ENCODE data around the gene VGLL3. TPM values are rescaled to one million over a fixed set of nuclear protein-coding genes. Genes with fewer than 3 reads are reported as not detected.

Gene VGLL3
- total and polyA plus RNA-seq, 2 experiments from 2014 or later: 1.4 to 7.3 TPM

DNA sequence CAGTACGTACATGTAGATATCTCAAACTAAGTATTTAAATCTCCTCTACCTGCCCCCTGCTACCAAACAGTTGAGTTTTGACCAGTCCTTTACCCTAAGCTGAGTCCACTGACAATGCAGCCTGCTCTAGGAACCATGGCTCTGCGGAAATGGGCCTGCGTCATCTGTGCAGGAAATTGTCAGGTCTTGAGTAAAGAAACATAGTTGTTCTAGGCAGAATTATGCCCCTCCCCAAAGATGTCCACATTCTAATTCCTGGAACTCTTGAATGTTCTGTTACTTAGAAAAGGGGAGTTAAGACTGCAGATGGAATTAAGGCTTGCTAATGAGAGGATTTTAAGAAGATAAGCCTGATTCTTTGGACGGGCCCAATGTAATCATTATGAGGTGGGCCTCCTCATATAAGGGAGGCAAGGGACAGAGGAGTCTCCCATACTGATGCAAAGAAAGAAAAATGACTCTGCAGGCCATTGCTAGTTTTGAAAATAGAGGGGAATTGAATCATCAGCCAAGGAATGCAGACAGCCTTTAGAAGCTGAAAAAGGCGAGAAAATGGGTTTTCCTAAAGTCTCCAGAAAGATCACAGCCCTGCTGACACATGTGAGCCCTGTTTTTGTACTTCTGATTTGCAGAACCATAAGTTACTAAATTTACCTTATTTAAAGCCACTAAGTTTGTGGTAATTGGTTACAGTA is 5.5 kb upstream of the VGLL3 start (continued):
- TF ChIP-seq, protein P1, sequence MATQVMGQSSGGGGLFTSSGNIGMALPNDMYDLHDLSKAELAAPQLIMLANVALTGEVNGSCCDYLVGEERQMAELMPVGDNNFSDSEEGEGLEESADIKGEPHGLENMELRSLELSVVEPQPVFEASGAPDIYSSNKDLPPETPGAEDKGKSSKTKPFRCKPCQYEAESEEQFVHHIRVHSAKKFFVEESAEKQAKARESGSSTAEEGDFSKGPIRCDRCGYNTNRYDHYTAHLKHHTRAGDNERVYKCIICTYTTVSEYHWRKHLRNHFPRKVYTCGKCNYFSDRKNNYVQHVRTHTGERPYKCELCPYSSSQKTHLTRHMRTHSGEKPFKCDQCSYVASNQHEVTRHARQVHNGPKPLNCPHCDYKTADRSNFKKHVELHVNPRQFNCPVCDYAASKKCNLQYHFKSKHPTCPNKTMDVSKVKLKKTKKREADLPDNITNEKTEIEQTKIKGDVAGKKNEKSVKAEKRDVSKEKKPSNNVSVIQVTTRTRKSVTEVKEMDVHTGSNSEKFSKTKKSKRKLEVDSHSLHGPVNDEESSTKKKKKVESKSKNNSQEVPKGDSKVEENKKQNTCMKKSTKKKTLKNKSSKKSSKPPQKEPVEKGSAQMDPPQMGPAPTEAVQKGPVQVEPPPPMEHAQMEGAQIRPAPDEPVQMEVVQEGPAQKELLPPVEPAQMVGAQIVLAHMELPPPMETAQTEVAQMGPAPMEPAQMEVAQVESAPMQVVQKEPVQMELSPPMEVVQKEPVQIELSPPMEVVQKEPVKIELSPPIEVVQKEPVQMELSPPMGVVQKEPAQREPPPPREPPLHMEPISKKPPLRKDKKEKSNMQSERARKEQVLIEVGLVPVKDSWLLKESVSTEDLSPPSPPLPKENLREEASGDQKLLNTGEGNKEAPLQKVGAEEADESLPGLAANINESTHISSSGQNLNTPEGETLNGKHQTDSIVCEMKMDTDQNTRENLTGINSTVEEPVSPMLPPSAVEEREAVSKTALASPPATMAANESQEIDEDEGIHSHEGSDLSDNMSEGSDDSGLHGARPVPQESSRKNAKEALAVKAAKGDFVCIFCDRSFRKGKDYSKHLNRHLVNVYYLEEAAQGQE (IDR thresholded peaks at IDR 0.05; ENCODE audit: unreplicated experiment): no peak
- TF ChIP-seq ZNF114 (CRISPR knock-in tag; IDR thresholded peaks at IDR 0.05): no peak
- no peak for TF ChIP-seq POLR2AphosphoS5 (IDR thresholded peaks at IDR 0.05; ENCODE audit: low read depth)
- TF ChIP-seq EZH2phosphoT487 (IDR thresholded peaks at IDR 0.05; ENCODE audit: unreplicated experiment): no peak
- TF ChIP-seq CREB1 (CRISPR knock-in tag; IDR thresholded peaks at IDR 0.05; ENCODE audit: low read depth): no peak
- TF ChIP-seq EZH2 (IDR thresholded peaks at IDR 0.05; ENCODE audit: low read depth, unreplicated experiment): no peak
- TF ChIP-seq ZNF331 (CRISPR knock-in tag; IDR thresholded peaks at IDR 0.05; ENCODE audit: low read depth): no peak
- TF ChIP-seq, protein P2, sequence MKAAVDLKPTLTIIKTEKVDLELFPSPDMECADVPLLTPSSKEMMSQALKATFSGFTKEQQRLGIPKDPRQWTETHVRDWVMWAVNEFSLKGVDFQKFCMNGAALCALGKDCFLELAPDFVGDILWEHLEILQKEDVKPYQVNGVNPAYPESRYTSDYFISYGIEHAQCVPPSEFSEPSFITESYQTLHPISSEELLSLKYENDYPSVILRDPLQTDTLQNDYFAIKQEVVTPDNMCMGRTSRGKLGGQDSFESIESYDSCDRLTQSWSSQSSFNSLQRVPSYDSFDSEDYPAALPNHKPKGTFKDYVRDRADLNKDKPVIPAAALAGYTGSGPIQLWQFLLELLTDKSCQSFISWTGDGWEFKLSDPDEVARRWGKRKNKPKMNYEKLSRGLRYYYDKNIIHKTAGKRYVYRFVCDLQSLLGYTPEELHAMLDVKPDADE (IDR thresholded peaks at IDR 0.05): no peak

DNA sequence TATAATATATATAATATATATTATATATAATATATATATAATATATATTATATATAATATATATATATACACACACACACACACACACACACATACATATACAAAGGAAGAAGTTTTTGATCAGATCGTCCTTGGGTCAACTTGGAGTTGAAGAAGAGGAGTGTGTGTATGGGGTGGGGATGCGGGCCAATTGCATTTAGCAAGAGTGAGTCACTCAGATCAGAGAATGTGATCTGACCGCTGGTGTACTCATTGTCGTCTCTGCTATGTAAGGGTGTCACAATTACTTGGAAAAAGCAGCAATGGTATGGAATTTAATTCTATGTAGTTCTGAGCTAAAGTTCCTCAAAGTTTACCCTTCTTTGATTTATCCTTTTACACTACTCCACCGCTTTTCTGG is 4.6 kb upstream of the VGLL3 start:
- Mint-ChIP-seq H3K4me1 (peaks cover 15% of the 10 kb centered on the region), H3K4me3 (no peak overlapping the region), H3K27me3 (ENCODE audit: insufficient read depth, low read depth, poor library complexity) (no peaks in the 10 kb centered on the region)

More for the DNA sequence above, 4.6 kb upstream of the VGLL3 start:
- Histone ChIP-seq H3K27me3 (ENCODE audit: insufficient read depth) (no peaks in the 10 kb centered on the region), H3K79me2 (replicated peaks; ENCODE audit: insufficient read depth) (no peaks in the 10 kb centered on the region), H3K4me3 (no peak overlapping the region), H3F3A (replicated peaks; ENCODE audit: low read depth) (no peaks in the 10 kb centered on the region), H2AFZ (no peak overlapping the region), H4K20me1 (replicated peaks; ENCODE audit: insufficient read depth) (no peaks in the 10 kb centered on the region), H3K4me1 (ENCODE audit: insufficient read depth) (peaks cover 8% of the 10 kb centered on the region), H3K27ac (ENCODE audit: low read depth) (no peak overlapping the region), H3K4me2 (no peak overlapping the region), H3K9me2 (ENCODE audit: insufficient read depth) (no peaks in the 10 kb centered on the region), H3K36me3 (ENCODE audit: insufficient read depth) (no peaks in the 10 kb centered on the region)
- no peaks in the 10 kb centered on the region for H3K36me3 Mint-ChIP-seq (ENCODE audit: low read depth)
- no peak overlapping the region for H3K27ac Mint-ChIP-seq
- DNase-seq (ENCODE audit: low spot score) (no peak), ATAC-seq (no peak)
- TF ChIP-seq, protein P3, sequence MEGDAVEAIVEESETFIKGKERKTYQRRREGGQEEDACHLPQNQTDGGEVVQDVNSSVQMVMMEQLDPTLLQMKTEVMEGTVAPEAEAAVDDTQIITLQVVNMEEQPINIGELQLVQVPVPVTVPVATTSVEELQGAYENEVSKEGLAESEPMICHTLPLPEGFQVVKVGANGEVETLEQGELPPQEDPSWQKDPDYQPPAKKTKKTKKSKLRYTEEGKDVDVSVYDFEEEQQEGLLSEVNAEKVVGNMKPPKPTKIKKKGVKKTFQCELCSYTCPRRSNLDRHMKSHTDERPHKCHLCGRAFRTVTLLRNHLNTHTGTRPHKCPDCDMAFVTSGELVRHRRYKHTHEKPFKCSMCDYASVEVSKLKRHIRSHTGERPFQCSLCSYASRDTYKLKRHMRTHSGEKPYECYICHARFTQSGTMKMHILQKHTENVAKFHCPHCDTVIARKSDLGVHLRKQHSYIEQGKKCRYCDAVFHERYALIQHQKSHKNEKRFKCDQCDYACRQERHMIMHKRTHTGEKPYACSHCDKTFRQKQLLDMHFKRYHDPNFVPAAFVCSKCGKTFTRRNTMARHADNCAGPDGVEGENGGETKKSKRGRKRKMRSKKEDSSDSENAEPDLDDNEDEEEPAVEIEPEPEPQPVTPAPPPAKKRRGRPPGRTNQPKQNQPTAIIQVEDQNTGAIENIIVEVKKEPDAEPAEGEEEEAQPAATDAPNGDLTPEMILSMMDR (conservative IDR thresholded peaks at IDR 0.05; ENCODE audit: low read depth in 2 of 2): no peak
- H3K9me3 Mint-ChIP-seq: no peaks in the 10 kb centered on the region

Data from GM23338 (cell line).